ENCODE measurements around the gene TMEM181.

TMEM181 gene

DNA sequence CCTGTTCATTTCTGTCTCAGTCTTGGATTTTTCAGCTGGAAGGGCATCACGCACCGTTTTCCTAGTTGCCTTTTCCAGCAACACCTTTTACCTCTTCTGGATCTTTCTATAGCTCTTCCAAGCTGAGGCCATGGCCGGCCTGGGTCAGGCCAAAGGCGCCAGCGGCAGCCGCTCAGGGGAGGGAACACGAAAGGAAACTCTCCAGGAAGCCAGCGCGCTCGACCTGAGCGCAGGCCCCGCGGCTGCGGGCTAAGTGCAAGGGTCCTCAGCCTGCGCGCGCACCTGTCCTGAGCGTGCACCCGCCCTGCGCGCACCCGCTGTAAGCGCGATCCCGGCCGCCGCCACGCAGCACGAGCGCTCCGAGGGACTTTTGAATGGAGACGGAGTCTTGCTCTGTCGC lies 43.8 kb upstream of the TMEM181 start:
- TF ChIP-seq, protein P1, sequence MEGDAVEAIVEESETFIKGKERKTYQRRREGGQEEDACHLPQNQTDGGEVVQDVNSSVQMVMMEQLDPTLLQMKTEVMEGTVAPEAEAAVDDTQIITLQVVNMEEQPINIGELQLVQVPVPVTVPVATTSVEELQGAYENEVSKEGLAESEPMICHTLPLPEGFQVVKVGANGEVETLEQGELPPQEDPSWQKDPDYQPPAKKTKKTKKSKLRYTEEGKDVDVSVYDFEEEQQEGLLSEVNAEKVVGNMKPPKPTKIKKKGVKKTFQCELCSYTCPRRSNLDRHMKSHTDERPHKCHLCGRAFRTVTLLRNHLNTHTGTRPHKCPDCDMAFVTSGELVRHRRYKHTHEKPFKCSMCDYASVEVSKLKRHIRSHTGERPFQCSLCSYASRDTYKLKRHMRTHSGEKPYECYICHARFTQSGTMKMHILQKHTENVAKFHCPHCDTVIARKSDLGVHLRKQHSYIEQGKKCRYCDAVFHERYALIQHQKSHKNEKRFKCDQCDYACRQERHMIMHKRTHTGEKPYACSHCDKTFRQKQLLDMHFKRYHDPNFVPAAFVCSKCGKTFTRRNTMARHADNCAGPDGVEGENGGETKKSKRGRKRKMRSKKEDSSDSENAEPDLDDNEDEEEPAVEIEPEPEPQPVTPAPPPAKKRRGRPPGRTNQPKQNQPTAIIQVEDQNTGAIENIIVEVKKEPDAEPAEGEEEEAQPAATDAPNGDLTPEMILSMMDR (conservative IDR thresholded peaks at IDR 0.05; ENCODE audit: low read depth, low read length) = no peak
- H4K20me1 ChIP-seq (ENCODE audit: insufficient read depth) = no peaks in the 10 kb centered on the region

DNA sequence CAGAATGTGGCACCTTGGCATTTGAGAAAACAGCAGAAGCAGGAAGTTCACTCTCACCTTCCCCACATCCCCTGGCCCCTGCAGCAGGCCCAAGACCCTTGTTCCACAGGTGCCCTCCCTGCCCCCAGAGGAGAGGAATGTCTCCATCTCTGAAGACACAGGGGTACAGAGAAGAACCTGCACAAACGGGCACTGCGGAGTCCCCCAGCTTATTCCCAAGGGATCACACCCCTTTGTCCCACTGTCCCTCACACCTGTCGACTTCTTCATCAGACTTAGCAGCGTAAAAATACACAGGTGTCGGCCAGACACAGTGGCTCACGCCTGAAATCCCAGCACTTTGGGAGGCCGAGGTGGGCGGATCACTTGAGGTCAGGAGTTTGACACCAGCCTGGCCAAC lies 42.9 kb upstream of the TMEM181 start:
- no peak overlapping the region for H3K9ac ChIP-seq
- H3K27me3 ChIP-seq (ENCODE audit: insufficient read depth, low read depth) = no peaks in the 10 kb centered on the region
- no peaks in the 10 kb centered on the region for H4K20me1 ChIP-seq (ENCODE audit: insufficient read depth)
- H3K79me2 ChIP-seq (ENCODE audit: insufficient read depth, low read depth) = no peaks in the 10 kb centered on the region
- H3K4me3 ChIP-seq (IDR thresholded peaks at IDR 0.05; ENCODE audit: insufficient read depth, low read depth, low read length) = no peak overlapping the region
- H3K27ac ChIP-seq = no peak overlapping the region
- no peaks in the 10 kb centered on the region for H3K4me1 ChIP-seq (ENCODE audit: low read depth, poor library complexity, severe bottlenecking)
- H3K36me3 ChIP-seq (ENCODE audit: insufficient read depth) = no peaks in the 10 kb centered on the region
- H2AFZ ChIP-seq (ENCODE audit: low read depth) = no peak overlapping the region
- TF ChIP-seq, protein P1 (conservative IDR thresholded peaks at IDR 0.05; ENCODE audit: low read depth, low read length) = no peak
- no peak overlapping the region for H3K4me2 ChIP-seq

More for the DNA sequence above, 43.8 kb upstream of the TMEM181 start:
- Histone ChIP-seq H3K9ac (no peak overlapping the region), H3K4me2 (no peak overlapping the region), H3K36me3 (ENCODE audit: insufficient read depth) (no peaks in the 10 kb centered on the region), H3K4me3 (IDR thresholded peaks at IDR 0.05; ENCODE audit: insufficient read depth, low read depth, low read length) (no peak overlapping the region), H3K27ac (no peak overlapping the region), H2AFZ (ENCODE audit: low read depth) (no peak overlapping the region), H3K4me1 (ENCODE audit: low read depth, poor library complexity, severe bottlenecking) (no peaks in the 10 kb centered on the region), H3K79me2 (ENCODE audit: insufficient read depth, low read depth) (no peaks in the 10 kb centered on the region), H3K27me3 (ENCODE audit: insufficient read depth, low read depth) (no peaks in the 10 kb centered on the region)

GRCh38 chr6:158517581-158517980 lies 42.3 kb upstream of the TMEM181 start:
- Histone ChIP-seq H3K4me3 (IDR thresholded peaks at IDR 0.05; ENCODE audit: insufficient read depth, low read depth, low read length) (no peak overlapping the region), H3K4me1 (ENCODE audit: low read depth, poor library complexity, severe bottlenecking) (no peaks in the 10 kb centered on the region), H4K20me1 (ENCODE audit: insufficient read depth) (no peaks in the 10 kb centered on the region), H3K27me3 (ENCODE audit: insufficient read depth, low read depth) (no peaks in the 10 kb centered on the region), H3K27ac (no peak overlapping the region), H3K36me3 (ENCODE audit: insufficient read depth) (no peaks in the 10 kb centered on the region), H3K9ac (no peak overlapping the region), H3K4me2 (no peak overlapping the region), H2AFZ (ENCODE audit: low read depth) (no peak overlapping the region), H3K79me2 (ENCODE audit: insufficient read depth, low read depth) (no peaks in the 10 kb centered on the region)
- TF ChIP-seq, protein P1 (conservative IDR thresholded peaks at IDR 0.05; ENCODE audit: low read depth, low read length) = no peak

DNA sequence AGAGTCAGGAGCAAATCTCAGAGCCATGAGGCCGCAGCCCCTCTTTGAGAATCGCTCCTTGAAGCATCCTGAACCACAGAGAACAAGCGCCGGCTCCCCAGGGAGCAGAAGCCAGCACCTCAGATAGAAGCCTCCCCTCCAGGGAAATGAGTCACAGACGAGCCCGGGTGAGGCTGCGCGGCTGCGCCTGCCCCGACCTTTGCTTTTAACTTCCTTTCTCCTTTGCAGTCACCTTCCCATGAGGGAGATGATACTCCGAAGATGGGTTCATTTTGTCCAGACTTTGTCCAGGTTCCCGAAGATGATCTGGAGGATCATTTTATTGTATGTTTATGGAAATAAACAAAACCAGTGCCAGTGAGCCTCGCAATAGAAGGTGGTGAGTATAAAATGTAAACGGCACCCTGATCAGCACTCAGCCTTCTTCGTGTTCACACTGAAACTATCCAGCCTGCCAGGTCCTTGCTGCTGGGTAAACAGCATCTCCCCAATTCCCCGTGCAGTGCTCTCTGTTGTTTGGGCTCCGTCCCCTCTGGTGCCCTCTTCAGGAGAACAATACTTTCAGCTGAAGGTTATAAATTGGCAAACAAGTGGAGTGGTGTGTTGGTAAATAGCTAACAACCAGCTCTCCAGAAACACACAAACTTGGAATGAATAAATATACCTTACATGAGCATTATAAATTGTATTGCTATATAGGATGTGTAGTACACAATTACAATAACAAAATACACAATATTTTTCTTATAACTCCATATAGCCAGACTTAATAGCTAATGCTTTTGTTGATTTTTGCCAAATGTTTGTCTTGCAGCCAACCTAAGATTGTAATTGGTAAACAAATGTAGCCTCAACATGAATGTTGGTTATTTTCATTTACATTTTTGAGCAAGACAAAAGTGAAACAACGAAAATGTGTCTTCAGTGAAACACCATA lies 41.4 kb upstream of the TMEM181 start:
- Histone ChIP-seq H2AFZ (ENCODE audit: low read depth) (no peak overlapping the region), H3K79me2 (ENCODE audit: insufficient read depth, low read depth) (no peaks in the 10 kb centered on the region), H3K4me1 (ENCODE audit: low read depth, poor library complexity, severe bottlenecking) (no peaks in the 10 kb centered on the region), H3K4me2 (no peak overlapping the region), H4K20me1 (ENCODE audit: insufficient read depth) (no peaks in the 10 kb centered on the region), H3K36me3 (ENCODE audit: insufficient read depth) (no peaks in the 10 kb centered on the region), H3K4me3 (IDR thresholded peaks at IDR 0.05; ENCODE audit: insufficient read depth, low read depth, low read length) (no peak overlapping the region), H3K27me3 (ENCODE audit: insufficient read depth, low read depth) (no peaks in the 10 kb centered on the region), H3K9ac (no peak overlapping the region), H3K27ac (no peak overlapping the region)
- TF ChIP-seq, protein P1 (conservative IDR thresholded peaks at IDR 0.05; ENCODE audit: low read depth, low read length) = peak; percentile 62
